ACC112 (cell line): ENCODE data around the gene CFAP206.

Experiments
- H2AFZ ChIP-seq: fragments of 200-600 bp; sonication (generic); one replicate; pipeline ENCODE4 v1.6.0; 2017; ENCODE audit warnings: antibody characterized with exemption, low read length; ENCODE audit not compliant: unreplicated experiment
- H3K27ac ChIP-seq: fragments of 200-600 bp; sonication (generic); 2 replicates; pipeline ENCODE4 v1.5.1; 2014; ENCODE audit warnings: low read depth, mild to moderate bottlenecking, antibody characterized with exemption, low read length, moderate library complexity
- H3K27me3 ChIP-seq: fragments of 200-600 bp; sonication (generic); 2 replicates; pipeline ENCODE4 v1.6.1; 2014; ENCODE audit warnings: mild to moderate bottlenecking, antibody characterized with exemption, low read length, moderate library complexity, mixed read lengths; ENCODE audit not compliant: insufficient read depth
- H3K36me3 ChIP-seq: fragments of 200-600 bp; sonication (generic); 2 replicates; pipeline ENCODE4 v1.6.1; 2016; ENCODE audit warnings: mild to moderate bottlenecking, antibody characterized with exemption, low read length, moderate library complexity, mixed read lengths; ENCODE audit not compliant: insufficient read depth
- H3K4me1 ChIP-seq: fragments of 200-600 bp; sonication (generic); one replicate; pipeline ENCODE4 v1.6.1; 2016; ENCODE audit warnings: low read length, mixed read lengths; ENCODE audit not compliant: insufficient read depth, unreplicated experiment, control insufficient read depth
- H3K4me3 ChIP-seq: fragments of 200-600 bp; sonication (generic); 2 replicates; pipeline ENCODE4 v1.5.1; 2014; ENCODE audit warnings: mild to moderate bottlenecking, low read depth, low read length
- H3K79me2 ChIP-seq: fragments of 200-600 bp; sonication (generic); one replicate; pipeline ENCODE4 v1.6.0; 2016; ENCODE audit warnings: low read length; ENCODE audit not compliant: control insufficient read depth, unreplicated experiment, insufficient read depth

Gene CFAP206, protein sequence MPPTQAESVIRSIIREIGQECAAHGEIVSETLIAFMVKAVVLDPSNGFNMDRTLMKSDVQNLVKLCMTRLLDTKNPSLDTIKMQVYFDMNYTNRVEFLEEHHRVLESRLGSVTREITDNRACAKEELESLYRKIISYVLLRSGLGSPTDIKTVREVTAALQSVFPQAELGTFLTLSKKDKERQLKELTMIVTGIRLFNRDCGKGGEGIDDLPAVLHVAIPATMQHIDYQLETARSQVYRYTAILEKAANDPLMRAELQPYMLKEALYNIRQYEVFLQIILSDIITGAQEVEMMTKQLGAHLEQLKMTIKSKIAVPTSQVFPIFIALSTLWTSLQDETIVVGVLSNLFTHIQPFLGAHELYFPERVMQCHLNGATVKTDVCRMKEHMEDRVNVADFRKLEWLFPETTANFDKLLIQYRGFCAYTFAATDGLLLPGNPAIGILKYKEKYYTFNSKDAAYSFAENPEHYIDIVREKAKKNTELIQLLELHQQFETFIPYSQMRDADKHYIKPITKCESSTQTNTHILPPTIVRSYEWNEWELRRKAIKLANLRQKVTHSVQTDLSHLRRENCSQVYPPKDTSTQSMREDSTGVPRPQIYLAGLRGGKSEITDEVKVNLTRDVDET

DNA sequence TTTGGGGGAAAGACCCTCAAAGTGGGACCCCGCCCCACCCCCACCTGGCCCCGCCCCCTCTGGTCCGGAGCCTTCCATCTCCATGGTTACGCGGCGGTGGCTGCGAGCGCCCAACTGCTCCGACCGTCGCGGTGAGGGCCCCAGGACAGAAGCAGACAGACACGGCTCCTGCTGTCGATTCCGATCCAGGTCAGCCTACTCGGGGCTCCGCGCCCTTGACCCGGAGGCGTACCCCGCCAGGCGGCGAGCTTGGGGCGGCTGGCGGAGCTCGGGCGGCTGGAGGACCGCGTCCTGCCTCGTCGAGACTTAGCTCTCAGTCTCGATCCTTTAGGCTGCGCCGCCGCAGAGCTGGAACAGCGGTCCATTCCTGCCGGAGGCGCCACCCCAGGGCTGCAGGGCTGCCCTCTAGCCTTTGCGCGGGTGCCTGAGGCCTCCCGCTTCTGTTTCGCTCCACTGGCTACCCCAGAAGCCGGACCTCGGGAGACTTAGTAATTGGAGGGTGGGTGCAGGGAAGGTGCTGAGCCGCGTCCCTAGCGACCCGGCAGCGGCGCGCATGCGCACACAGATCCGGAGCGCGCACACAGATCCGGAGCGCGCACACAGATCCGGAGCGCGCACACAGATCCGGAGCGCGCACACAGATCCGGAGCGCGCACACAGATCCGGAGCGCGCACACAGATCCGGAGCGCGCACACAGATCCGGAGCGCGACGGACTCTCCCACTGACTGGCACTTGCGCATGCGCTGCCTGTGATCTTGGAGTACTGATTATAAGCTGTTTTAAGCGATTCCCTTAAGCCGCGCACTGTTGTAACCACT is at the start of gene CFAP206:
Gene CFAP206, plus strand, starts transcription at position 72 of the 820 bp plus-strand sequence. CDS start 1,868 bp downstream, outside the sequence.
- Histone ChIP-seq H3K79me2 (no peaks in the 10 kb centered on the region), H3K4me3 (peak within 1 kb of the TSS; percentile 96), H3K4me1 (no peaks in the 10 kb centered on the region), H3K27ac (peak within 1 kb of the TSS; percentile 75), H3K36me3 (no peaks in the 10 kb centered on the region), H2AFZ (peak within 1 kb of the TSS; percentile 99), H3K27me3 (no peaks in the 10 kb centered on the region)

DNA sequence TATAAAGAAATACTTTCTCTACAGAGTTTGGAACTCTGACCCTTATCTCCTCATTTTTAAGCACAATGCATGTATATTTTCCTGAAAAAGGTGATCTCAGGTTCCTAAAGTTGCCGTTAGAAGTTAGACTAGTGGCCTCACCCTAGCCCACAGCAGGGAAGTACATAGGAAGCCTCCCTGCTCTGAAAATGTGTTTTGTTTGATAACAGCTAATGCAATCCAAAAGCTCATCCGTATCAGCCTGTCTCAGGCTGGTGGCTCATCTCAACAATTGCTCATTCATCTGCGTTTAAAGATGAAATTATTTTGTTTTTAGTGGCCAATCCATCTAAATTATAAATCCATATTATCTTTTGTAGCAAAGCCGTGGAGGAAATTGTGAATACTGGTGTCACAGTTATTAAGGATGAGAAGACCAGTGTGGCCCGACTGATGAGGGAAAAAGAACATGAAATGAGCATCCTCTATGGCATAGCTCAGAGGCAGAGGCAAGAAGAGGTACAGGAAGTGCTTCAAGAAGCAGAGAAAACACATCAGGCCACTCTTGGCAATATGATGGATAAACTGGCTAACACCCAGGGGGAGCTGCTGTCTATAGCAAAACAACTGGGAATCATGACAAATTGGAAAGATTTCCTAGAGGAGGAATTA is 43.0 kb upstream of the CFAP206 start:
- Histone ChIP-seq H2AFZ (no peak overlapping the region), H3K79me2 (no peaks in the 10 kb centered on the region), H3K4me3 (no peak overlapping the region), H3K27me3 (no peaks in the 10 kb centered on the region), H3K36me3 (no peaks in the 10 kb centered on the region), H3K27ac (no peak overlapping the region), H3K4me1 (no peaks in the 10 kb centered on the region)

DNA sequence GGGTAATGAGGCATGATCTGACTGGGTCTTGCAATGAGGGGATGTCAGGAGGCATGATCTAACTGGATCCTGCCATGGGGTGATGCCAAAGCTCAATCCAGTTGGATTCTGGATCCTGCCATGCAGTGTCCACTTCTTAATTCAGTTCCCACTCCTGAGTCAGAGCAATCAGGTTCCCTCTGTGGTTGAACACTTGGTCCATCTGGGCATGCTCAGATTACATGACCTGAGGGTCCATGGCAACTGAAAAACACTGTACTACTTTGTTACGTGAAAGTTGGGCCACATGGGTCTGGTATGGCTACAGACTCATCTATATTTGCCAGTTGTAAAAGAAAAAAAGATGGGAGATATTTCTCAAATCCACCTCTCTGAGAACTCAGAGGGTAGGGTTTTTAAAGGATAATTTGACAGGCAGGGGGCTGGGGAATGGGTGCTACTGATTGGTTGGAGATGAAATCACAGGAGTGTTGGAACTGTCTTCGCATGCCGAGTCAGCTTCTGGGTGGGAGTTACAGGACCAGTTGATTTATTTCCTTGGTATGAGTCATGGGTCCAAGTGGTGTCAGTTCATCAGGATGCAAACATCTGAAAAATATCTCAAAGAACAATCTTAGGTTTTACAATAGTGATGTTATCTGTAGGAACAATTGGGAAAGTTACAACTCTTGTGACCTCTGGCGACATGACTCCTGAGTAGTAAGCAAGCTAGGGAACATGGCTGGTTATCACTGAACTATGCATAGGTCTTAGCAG is 41.5 kb upstream of the CFAP206 start:
- no peak overlapping the region for H3K27ac ChIP-seq
- H2AFZ ChIP-seq = no peak overlapping the region
- H3K27me3 ChIP-seq = no peaks in the 10 kb centered on the region
- no peaks in the 10 kb centered on the region for H3K79me2 ChIP-seq
- no peaks in the 10 kb centered on the region for H3K4me1 ChIP-seq
- no peaks in the 10 kb centered on the region for H3K36me3 ChIP-seq
- no peak overlapping the region for H3K4me3 ChIP-seq

DNA sequence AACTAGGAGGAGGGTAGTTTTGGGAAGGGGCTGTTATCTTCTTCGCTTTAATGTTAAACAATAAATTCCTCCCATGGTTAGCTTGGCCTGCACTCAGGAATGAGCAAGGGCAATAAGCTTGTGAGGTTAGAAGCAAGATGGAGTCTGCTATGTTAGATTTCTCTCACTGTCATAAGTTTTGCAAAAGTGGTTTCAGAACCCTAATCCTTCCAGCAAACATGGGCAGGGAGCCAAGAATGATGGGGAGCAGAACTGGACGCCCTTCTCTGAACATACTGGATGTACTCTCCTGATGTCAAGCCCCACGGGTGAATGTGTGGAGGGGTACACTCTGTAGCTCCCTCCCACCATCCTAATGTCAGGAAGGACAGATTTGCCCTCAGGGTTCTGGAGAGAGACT is 40.9 kb upstream of the CFAP206 start:
- Histone ChIP-seq H3K79me2 (no peaks in the 10 kb centered on the region), H3K27ac (no peak overlapping the region), H3K36me3 (no peaks in the 10 kb centered on the region), H3K4me3 (no peak overlapping the region), H2AFZ (no peak overlapping the region), H3K4me1 (no peaks in the 10 kb centered on the region), H3K27me3 (no peaks in the 10 kb centered on the region)

DNA sequence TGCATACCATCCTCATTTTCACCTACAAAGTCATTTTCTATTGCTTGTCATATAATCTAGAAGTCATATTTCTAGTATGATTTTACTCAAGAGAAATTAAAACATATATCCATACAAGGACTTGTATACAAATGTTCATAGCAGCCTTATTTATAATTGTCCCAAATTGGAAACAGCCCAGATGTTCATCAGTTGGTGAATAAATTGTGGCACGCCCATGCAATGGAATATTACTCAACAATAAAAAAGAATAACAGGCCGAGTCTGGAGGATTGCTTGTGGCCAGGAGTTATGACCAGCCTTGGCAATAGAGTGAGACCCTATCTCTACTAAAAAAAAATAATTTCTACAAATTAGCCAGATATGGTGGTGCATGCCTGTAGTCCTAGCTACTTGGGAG is 34.4 kb upstream of the CFAP206 start:
- no peaks in the 10 kb centered on the region for H3K79me2 ChIP-seq
- no peak overlapping the region for H2AFZ ChIP-seq
- no peak overlapping the region for H3K4me3 ChIP-seq
- no peaks in the 10 kb centered on the region for H3K27me3 ChIP-seq
- H3K4me1 ChIP-seq = no peaks in the 10 kb centered on the region
- H3K36me3 ChIP-seq = no peaks in the 10 kb centered on the region
- no peak overlapping the region for H3K27ac ChIP-seq

DNA sequence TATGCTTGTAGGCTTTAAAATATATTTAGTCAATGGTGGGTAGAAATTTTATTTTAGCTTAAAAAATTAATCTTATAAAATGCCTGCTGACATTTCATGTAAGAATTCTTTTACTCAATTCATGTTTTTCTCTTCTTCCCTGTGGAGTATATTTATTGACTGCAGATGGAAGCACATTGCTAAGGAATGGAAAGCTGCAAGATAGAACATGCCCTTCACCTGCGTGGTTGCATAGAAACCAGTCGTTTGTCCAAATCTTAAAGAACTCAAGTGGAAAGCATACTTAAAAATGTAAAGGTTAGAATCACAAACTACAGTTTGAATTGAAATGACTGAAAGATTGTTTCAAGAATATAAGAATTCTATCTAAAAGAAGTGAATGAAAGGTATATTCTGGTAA is 32.5 kb upstream of the CFAP206 start:
- no peak overlapping the region for H2AFZ ChIP-seq
- H3K36me3 ChIP-seq = no peaks in the 10 kb centered on the region
- H3K4me3 ChIP-seq = no peak overlapping the region
- no peaks in the 10 kb centered on the region for H3K27me3 ChIP-seq
- H3K27ac ChIP-seq = no peak overlapping the region
- no peaks in the 10 kb centered on the region for H3K79me2 ChIP-seq
- peaks cover 4% of the 10 kb centered on the region for H3K4me1 ChIP-seq

DNA sequence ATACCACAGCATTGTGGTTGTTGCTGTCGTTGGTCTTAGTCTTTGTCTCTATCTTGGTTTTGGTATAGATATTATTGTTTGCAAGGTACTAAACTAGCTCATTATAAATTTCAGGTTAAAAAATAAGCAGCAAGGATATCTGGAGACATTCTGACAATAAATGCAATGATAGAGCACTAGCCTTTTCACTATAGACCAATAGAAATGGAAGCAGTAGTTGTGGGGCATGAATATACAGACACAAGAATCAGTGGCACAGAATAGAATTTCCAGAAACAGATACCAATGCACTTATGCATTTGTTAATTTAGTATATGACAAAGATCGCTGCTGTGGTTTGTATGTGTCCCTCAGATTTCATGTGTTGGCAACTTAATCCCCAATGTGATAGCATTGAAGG is 31.1 kb upstream of the CFAP206 start:
- no peak overlapping the region for H3K4me3 ChIP-seq
- no peaks in the 10 kb centered on the region for H3K79me2 ChIP-seq
- peaks cover 4% of the 10 kb centered on the region for H3K4me1 ChIP-seq
- no peaks in the 10 kb centered on the region for H3K27me3 ChIP-seq
- no peaks in the 10 kb centered on the region for H3K36me3 ChIP-seq
- no peak overlapping the region for H3K27ac ChIP-seq
- H2AFZ ChIP-seq = no peak overlapping the region

DNA sequence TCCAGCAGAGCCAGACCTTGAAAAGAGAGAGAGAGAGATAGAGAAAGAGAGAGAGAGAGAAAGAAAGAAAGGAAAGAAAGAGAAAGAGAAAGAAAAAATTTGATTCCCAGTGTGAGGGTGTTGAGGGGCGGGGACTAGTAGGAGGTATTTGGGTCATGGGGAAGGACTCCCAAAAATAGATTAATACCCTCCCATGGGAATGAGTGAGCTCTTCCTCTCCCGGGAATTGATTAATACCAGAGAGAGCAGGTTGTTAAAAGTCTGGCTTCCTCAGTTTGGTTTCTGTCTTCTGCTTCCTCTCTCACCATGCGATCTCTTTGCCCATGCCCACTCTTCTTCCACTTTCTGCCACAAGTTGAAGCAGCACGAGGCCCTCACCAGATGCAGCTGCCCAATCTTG is 28.8 kb upstream of the CFAP206 start:
- no peak overlapping the region for H2AFZ ChIP-seq
- H3K27me3 ChIP-seq = no peaks in the 10 kb centered on the region
- no peaks in the 10 kb centered on the region for H3K36me3 ChIP-seq
- peaks cover 4% of the 10 kb centered on the region for H3K4me1 ChIP-seq
- no peak overlapping the region for H3K4me3 ChIP-seq
- no peak overlapping the region for H3K27ac ChIP-seq
- H3K79me2 ChIP-seq = no peaks in the 10 kb centered on the region

DNA sequence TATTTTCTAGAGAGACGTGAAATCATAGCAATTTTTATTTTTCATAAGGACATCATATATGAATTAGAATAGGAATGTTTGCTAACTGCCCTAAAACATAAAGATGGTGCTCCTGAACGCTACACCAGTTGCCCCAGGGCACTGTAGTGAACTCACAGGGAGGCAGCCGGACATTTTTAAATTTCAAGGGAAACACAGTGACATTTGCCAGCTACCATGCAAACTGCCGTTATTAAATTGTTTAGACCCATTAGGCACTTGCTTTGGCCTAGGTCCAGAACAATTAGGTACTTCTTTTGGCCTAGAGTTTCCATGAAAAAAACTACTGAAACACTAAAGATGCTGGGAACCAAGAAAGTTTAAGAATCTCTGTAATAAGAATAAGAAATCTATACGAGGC is 24.9 kb upstream of the CFAP206 start:
- Histone ChIP-seq H3K4me3 (no peak overlapping the region), H3K27me3 (no peaks in the 10 kb centered on the region), H2AFZ (no peak overlapping the region), H3K27ac (no peak overlapping the region), H3K4me1 (peaks cover 4% of the 10 kb centered on the region), H3K79me2 (no peaks in the 10 kb centered on the region), H3K36me3 (no peaks in the 10 kb centered on the region)

DNA sequence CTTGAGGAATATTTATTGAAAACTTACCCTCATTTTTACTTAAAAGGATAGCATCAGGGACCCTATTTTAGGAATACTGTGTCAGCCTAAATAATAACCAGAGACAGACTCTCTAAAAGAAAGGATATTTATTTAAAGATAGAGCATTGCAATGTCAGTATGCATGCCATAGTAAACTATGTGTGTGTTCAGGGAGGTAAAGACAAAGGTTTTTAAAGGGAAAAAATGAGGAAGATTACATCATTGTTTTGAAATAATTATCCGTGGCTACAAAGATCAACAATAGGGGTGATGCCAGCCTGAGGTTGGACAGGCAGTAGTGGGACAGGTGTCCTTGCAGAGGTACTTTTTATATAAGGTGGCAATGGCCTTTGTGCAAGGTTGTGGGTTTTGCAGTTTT is 23.7 kb upstream of the CFAP206 start:
- no peaks in the 10 kb centered on the region for H3K36me3 ChIP-seq
- H3K79me2 ChIP-seq = no peaks in the 10 kb centered on the region
- H2AFZ ChIP-seq = no peak overlapping the region
- H3K4me1 ChIP-seq = no peaks in the 10 kb centered on the region
- H3K4me3 ChIP-seq = no peak overlapping the region
- H3K27ac ChIP-seq = no peak overlapping the region
- H3K27me3 ChIP-seq = no peaks in the 10 kb centered on the region
